ENCODE results near the gene FAM221B.

Gene FAM221B

GRCh38 chr9:35814841-35815543 lies 13.5 kb downstream of the FAM221B start, which contains the start of gene HINT2:
TSS of gene HINT2 (minus strand) at chr9:35815042. CDS start at chr9:35814979, 63 bp downstream.
- peak; percentile 93 for DNase-seq

- DNase-seq, result peak; percentile 24
Measured at GRCh38 chr9:35814106-35814840, 14.3 kb downstream of the FAM221B start.

DNA sequence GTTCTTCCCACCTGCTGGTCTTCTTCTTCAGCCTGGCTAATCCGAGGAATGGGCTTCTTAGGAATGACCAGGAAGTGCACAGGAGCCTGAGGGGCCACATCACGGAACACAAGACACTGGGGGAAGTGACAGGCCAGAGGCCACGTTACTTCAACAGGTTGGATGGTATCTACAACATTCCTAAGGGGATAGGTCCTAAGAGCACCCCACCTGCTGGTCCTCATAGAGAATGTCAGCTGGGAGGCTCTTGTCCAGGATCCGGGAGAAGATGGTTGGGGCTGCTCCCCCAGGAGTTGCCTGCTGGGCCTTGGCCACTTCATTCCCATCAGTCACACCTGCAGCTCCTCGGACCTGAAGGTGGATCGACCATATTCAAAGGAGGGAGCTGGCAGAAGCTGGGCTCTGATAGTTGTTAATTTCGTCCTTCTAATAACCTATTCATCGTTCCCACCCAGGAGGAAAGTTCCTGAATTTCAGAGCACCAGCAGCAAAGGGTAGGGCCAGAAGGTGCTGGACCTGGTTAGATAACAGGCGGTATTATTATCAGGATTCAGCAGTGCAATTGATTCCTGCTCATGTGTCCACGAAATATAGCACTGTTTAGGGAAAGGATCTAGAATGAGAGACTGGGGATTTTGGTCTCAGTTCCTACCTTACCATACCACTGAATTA lies 15.0 kb downstream of the FAM221B start:
- DNase-seq, result no peak

- peak; percentile 88 for DNase-seq
Measured at GRCh38 chr9:35812025-35812602, 16.4 kb downstream of the FAM221B start, which contains the start of gene SPAG8. TSS of gene SPAG8 (minus strand) at chr9:35812262. CDS start at chr9:35812147, 115 bp downstream.

GRCh38 chr9:35811381-35812024 lies 17.0 kb downstream of the FAM221B start:
- DNase-seq, result no peak

- DNase-seq, result no peak
Measured at GRCh38 chr9:35810122-35810521, 18.4 kb downstream of the FAM221B start.

- no peak for DNase-seq
Measured at GRCh38 chr9:35808433-35808832, 20.1 kb downstream of the FAM221B start.

- DNase-seq, result no peak
Measured at GRCh38 chr9:35806101-35806500, 22.4 kb downstream of the FAM221B start.

DNA sequence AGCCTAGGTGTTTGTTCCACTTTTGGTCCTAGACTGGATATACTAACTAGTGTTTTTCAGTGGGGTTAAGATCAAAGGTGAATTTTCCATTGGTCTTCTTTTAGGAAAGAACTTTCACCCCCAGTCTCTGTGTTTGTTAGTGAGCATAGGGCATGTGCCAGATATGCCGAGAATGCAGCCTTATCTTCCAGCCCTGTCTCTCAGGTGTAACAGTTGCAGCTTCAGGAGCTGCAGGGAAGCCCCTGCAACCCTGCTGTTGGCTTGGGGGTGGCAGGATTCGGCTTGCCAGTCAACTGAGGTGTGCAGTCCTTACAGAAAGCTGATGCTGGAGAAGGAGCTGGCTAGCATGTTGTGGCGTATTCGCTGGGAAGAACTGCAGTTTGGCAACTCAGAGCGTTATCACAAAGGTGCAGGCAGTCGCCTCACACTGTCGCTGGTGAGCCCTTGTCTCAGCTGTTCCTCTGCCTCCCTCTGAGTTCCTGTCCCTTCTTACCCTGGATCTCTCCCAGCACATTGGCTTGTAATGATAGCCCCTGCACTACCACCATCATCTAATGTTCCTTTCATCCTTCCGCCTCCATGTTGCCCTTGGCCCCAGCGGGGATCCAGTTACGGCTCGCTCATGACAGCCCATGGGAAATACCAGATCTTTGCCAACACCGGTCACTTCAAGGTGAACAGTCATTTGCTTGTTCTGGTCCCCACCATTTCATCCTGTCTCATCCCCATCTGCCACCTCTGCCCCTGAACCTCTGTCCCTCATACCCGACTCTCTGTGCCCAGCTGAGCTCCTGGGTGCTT lies 27.0 kb downstream of the FAM221B start:
- DNase-seq, result no peak

GRCh38 chr9:35800530-35800929 lies 28.0 kb downstream of the FAM221B start:
- no peak for DNase-seq

GRCh38 chr9:35798658-35799374 lies 29.7 kb downstream of the FAM221B start:
- peak; percentile 6 for DNase-seq

- DNase-seq, result no peak
Measured at GRCh38 chr9:35797311-35798109, 31.0 kb downstream of the FAM221B start.

GRCh38 chr9:35795695-35796094 lies 32.8 kb downstream of the FAM221B start:
- DNase-seq, result no peak

GRCh38 chr9:35793461-35793860 lies 35.1 kb downstream of the FAM221B start:
- no peak for DNase-seq

GRCh38 chr9:35792826-35793225 lies 35.7 kb downstream of the FAM221B start:
- no peak for DNase-seq

GRCh38 chr9:35792024-35792813 lies 36.3 kb downstream of the FAM221B start:
- DNase-seq, result no peak

GRCh38 chr9:35791297-35791921 lies 37.1 kb downstream of the FAM221B start, which contains the start of gene NPR2:
TSS of gene NPR2 (plus strand) at chr9:35791591. CDS start at chr9:35792409, 818 bp downstream.
- DNase-seq, result no peak

- DNase-seq, result peak; percentile 25
Measured at GRCh38 chr9:35790385-35791296, 37.9 kb downstream of the FAM221B start.
